ENCODE results near the gene SH3GL1. TPM values are rescaled to one million over a fixed set of nuclear protein-coding genes. Genes with fewer than 3 reads are reported as not detected.

The SH3GL1 gene
- total RNA-seq, 1 donor from 2014 or later, result 115 TPM

DNA sequence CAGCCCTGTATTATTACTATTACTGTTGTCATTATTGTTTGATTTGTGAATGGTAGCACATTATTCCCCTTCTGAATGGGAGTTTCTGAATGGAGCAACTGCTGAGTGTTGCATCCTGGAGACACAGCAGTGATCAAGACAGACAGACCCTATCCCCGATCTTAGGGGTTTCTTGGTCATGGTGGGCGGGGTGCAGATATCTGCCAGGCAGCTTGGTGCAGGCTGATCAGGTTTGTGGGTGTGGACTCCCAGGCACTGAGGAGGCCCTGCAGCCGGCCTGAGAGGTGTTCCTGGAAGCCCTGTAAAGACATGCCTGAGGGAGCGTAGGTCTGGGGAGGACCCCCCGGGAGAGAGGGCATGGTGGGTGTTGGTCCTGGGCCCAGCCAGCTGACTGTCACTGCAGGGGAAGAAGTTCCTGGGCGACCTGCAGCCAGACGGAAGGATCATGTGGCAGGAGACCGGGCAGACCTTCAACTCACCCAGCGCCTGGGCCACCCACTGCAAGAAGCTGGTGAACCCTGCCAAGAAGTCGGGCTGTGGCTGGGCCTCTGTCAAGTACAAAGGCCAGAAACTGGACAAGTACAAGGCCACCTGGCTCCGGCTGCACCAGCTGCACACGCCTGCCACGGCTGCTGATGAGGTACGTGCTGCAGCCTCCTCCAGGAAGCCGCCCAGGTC, 54.9 kb downstream of the SH3GL1 start:
- Mint-ChIP-seq H3K4me1 (ENCODE audit: unreplicated experiment) (peaks cover 10% of the 10 kb centered on the region), H3K9me3 (ENCODE audit: unreplicated experiment) (no peaks in the 10 kb centered on the region), H3K27me3 (ENCODE audit: unreplicated experiment) (no peaks in the 10 kb centered on the region), H3K36me3 (ENCODE audit: unreplicated experiment) (peaks cover 6% of the 10 kb centered on the region), H3K4me3 (ENCODE audit: unreplicated experiment) (peak overlapping the region; percentile 26), H3K27ac (ENCODE audit: unreplicated experiment) (no peak overlapping the region)
- TF ChIP-seq, protein P1, sequence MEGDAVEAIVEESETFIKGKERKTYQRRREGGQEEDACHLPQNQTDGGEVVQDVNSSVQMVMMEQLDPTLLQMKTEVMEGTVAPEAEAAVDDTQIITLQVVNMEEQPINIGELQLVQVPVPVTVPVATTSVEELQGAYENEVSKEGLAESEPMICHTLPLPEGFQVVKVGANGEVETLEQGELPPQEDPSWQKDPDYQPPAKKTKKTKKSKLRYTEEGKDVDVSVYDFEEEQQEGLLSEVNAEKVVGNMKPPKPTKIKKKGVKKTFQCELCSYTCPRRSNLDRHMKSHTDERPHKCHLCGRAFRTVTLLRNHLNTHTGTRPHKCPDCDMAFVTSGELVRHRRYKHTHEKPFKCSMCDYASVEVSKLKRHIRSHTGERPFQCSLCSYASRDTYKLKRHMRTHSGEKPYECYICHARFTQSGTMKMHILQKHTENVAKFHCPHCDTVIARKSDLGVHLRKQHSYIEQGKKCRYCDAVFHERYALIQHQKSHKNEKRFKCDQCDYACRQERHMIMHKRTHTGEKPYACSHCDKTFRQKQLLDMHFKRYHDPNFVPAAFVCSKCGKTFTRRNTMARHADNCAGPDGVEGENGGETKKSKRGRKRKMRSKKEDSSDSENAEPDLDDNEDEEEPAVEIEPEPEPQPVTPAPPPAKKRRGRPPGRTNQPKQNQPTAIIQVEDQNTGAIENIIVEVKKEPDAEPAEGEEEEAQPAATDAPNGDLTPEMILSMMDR (IDR thresholded peaks at IDR 0.05), result no peak
- DNase-seq (ENCODE audit: extremely low spot score, unreplicated experiment), result no peak

DNA sequence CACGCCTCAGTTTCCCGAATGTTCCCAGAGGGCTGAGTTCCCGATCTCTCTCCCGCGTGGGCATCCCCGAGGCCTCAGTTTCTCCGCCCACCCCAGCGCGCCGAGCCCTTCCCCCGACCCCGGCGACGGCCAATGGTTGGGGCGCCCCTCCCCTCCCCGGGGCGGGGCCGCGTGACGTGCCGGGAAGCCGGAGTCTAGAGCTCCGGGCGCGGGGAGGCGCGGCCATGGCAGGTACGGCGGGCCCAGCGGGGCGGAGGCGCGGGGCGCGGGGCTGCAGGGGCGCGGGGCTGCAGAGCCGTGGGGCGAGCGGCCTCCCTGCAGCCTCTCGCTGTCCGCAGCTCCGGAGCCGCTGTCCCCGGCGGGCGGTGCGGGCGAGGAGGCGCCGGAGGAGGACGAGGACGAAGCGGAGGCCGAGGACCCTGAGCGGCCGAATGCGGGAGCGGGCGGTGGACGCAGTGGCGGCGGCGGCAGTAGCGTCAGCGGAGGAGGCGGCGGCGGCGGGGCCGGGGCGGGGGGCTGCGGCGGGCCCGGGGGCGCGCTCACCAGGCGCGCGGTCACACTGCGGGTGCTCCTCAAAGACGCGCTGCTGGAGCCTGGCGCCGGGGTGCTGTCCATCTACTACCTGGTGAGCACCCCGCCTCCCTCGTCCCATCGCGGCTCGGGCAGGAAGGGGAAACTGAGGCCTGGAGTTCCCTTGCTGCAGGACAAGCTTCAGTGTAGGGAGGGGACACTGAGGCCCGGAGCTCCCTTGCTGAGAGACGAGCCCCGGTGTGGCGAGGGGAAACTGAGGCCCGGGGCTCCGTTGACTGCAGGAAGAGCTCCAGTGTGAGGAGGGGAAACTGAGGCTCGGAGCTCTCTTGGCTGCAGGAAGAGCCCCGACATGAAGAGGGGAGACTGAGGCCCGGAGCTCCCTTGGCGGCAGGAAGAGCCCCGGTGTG, 56.7 kb downstream of the SH3GL1 start, which contains the start of gene MPND:
MPND (plus strand) TSS at position 193 of the 938 bp plus-strand sequence; CDS start at position 225, 32 bp downstream.
- Mint-ChIP-seq H3K9me3 (ENCODE audit: unreplicated experiment) (no peaks in the 10 kb centered on the region), H3K36me3 (ENCODE audit: unreplicated experiment) (peaks cover 6% of the 10 kb centered on the region), H3K27me3 (ENCODE audit: unreplicated experiment) (no peaks in the 10 kb centered on the region), H3K4me3 (ENCODE audit: unreplicated experiment) (peak within 1 kb of the TSS; percentile 91), H3K4me1 (ENCODE audit: unreplicated experiment) (peaks cover 11% of the 10 kb centered on the region), H3K27ac (ENCODE audit: unreplicated experiment) (peak within 1 kb of the TSS; percentile 94)
- DNase-seq (ENCODE audit: extremely low spot score, unreplicated experiment), result peak; percentile 96
- TF ChIP-seq, protein P1 (IDR thresholded peaks at IDR 0.05), result no peak

DNA sequence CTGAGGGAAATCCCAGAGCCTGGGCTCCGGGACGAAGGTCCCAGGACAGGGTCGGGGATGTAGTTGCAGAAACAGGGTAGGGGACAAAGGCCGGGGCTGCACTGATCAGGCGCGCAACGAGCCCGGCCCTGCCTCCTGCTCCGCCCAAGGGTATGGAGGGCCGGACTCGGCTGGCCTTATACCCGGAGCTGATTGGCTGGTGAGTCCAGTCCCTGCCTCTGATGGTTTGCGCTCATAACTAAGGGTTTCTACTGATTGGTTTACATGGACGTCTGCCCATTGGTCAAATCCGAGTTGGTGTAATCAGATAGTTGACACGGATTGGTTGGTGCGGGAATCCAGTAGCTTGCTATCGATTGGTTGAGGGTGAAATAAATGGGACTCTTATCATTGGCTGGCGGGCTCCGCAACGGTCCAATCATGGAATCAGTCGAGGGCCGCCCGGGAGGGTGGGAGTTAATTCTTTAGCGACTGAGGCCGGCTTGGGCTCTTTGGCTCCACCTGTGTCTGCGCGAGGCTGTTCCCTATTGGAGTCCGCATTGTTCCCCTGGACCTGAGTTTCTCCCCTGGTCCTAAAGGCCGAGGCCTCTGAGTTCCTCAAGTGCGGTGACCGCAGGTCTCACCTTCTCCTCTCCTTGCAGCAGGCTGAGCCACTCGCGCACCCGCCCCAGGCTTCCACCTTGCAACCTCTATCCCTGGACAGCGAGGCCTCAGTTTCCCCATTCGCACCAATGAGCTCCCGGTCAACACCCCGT, 57.6 kb downstream of the SH3GL1 start:
- peak; percentile 98 for DNase-seq (ENCODE audit: extremely low spot score, unreplicated experiment)
- H3K4me3 Mint-ChIP-seq (ENCODE audit: unreplicated experiment), result peak overlapping the region; percentile 91
- no peaks in the 10 kb centered on the region for H3K9me3 Mint-ChIP-seq (ENCODE audit: unreplicated experiment)
- TF ChIP-seq, protein P1 (IDR thresholded peaks at IDR 0.05), result peak; percentile 52
- peaks cover 5% of the 10 kb centered on the region for H3K36me3 Mint-ChIP-seq (ENCODE audit: unreplicated experiment)
- no peaks in the 10 kb centered on the region for H3K27me3 Mint-ChIP-seq (ENCODE audit: unreplicated experiment)
- H3K4me1 Mint-ChIP-seq (ENCODE audit: unreplicated experiment), result peaks cover 17% of the 10 kb centered on the region
- H3K27ac Mint-ChIP-seq (ENCODE audit: unreplicated experiment), result peak overlapping the region; percentile 94

DNA sequence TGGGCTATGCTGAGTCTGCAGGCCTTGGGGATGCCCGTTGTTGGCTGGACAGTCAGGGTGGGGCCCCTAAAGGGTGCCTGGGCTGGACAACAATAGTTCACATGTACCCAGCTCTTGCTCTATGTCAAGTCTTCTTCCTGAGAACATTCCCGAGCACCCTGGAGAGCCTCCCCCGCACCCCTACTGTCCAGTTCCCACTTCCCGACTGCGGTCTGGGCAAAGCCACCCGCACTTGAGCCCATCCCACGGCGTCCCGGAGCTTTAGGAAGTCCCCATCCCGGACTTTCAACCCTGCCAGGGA, 58.1 kb downstream of the SH3GL1 start:
- Mint-ChIP-seq H3K27ac (ENCODE audit: unreplicated experiment) (peak overlapping the region; percentile 94), H3K27me3 (ENCODE audit: unreplicated experiment) (no peaks in the 10 kb centered on the region), H3K4me3 (ENCODE audit: unreplicated experiment) (peak overlapping the region; percentile 91), H3K4me1 (ENCODE audit: unreplicated experiment) (peaks cover 18% of the 10 kb centered on the region), H3K9me3 (ENCODE audit: unreplicated experiment) (no peaks in the 10 kb centered on the region), H3K36me3 (ENCODE audit: unreplicated experiment) (peaks cover 5% of the 10 kb centered on the region)
- TF ChIP-seq, protein P1 (IDR thresholded peaks at IDR 0.05), result no peak
- DNase-seq (ENCODE audit: extremely low spot score, unreplicated experiment), result no peak
